ENCODE data around the gene C4orf54.

The C4orf54 gene

GRCh38 chr4:99615170-99615820 is 42.3 kb downstream of the C4orf54 start:
- DNase-seq, result no peak

- no peak for DNase-seq
Measured at GRCh38 chr4:99614491-99614890, 43.1 kb downstream of the C4orf54 start.

GRCh38 chr4:99612704-99613103 is 44.9 kb downstream of the C4orf54 start:
- DNase-seq, result no peak

GRCh38 chr4:99612281-99612680 is 45.3 kb downstream of the C4orf54 start:
- no peak for DNase-seq

GRCh38 chr4:99610605-99611175 is 46.9 kb downstream of the C4orf54 start:
- DNase-seq, result no peak

GRCh38 chr4:99608417-99608816 is 49.2 kb downstream of the C4orf54 start:
- no peak for DNase-seq

Data from DMS53 (cell line).